SK-N-SH treated with all-trans-retinoic acid at 6 μM for 48 hours (cell line): ENCODE measurements around the gene DAB2.

Experiments
- BACH2 ChIP-seq: fragments of 250-450 bp; sonication (Bioruptor Pico); IDR thresholded peaks from 2 replicates; pipeline ENCODE4 v1.9.0; 2021; ENCODE audit warnings: mild to moderate bottlenecking, borderline replicate concordance
- CREB5 ChIP-seq: fragments of 250-450 bp; sonication (Bioruptor Pico); IDR thresholded peaks from 2 replicates; pipeline ENCODE4 v1.5.1; 2020; ENCODE audit warnings: low read depth, mild to moderate bottlenecking, moderate library complexity
- CSDC2 ChIP-seq: fragments of 250-450 bp; sonication (Bioruptor Pico); IDR thresholded peaks from 2 replicates; pipeline ENCODE4 v1.5.0; 2020; ENCODE audit warnings: mild to moderate bottlenecking, moderate library complexity
- ISL1 ChIP-seq: fragments of 250-450 bp; sonication (Bioruptor Pico); IDR thresholded peaks from 2 replicates; pipeline ENCODE4 v2.1.2; 2022; ENCODE audit warnings: mild to moderate bottlenecking, moderate library complexity
- PATZ1 ChIP-seq: fragments of 250-450 bp; sonication (Bioruptor Pico); IDR thresholded peaks from 2 replicates; pipeline ENCODE4 v1.8.0; 2020; ENCODE audit warnings: mild to moderate bottlenecking, moderate library complexity, borderline replicate concordance
- PPARA ChIP-seq: fragments of 250-450 bp; sonication (Bioruptor Pico); IDR thresholded peaks from 2 replicates; pipeline ENCODE4 v1.5.0; 2020; ENCODE audit warnings: mild to moderate bottlenecking, borderline replicate concordance
- RARB ChIP-seq: fragments of 250-450 bp; sonication (Bioruptor Pico); IDR thresholded peaks from 2 replicates; pipeline ENCODE4 v1.8.0; 2021; ENCODE audit warnings: mild to moderate bottlenecking, moderate library complexity
- TCF4 ChIP-seq: fragments of 250-450 bp; sonication (Bioruptor Pico); IDR thresholded peaks from 2 replicates; pipeline ENCODE4 v1.8.0; 2021; ENCODE audit warnings: mild to moderate bottlenecking, moderate library complexity, borderline replicate concordance
- TSHZ2 ChIP-seq: fragments of 250-450 bp; sonication (Bioruptor Pico); IDR thresholded peaks from 2 replicates; pipeline ENCODE4 v1.5.0; 2020; ENCODE audit warnings: mild to moderate bottlenecking, moderate library complexity
- ZFP3 ChIP-seq: fragments of 250-450 bp; sonication (Bioruptor Pico); IDR thresholded peaks from 2 replicates; pipeline ENCODE4 v1.5.0; 2020; ENCODE audit warnings: mild to moderate bottlenecking, moderate library complexity
- ZFP30 ChIP-seq: fragments of 450-650 bp; formaldehyde crosslinking; IDR thresholded peaks from 2 replicates; pipeline ENCODE4 v1.5.0; 2022; ENCODE audit warnings: mild to moderate bottlenecking, moderate library complexity
- ZNF70 ChIP-seq: fragments of 450-650 bp; formaldehyde crosslinking; IDR thresholded peaks from 2 replicates; pipeline ENCODE4 v1.5.0; 2020; ENCODE audit warnings: mild to moderate bottlenecking, moderate library complexity
- TF ChIP-seq, protein P1 (sequence below): fragments of 250-450 bp; sonication (Bioruptor Pico); IDR thresholded peaks from 2 replicates; pipeline ENCODE4 v1.8.0; 2021; ENCODE audit warnings: low read depth, mild to moderate bottlenecking, moderate library complexity, borderline replicate concordance

DNA sequence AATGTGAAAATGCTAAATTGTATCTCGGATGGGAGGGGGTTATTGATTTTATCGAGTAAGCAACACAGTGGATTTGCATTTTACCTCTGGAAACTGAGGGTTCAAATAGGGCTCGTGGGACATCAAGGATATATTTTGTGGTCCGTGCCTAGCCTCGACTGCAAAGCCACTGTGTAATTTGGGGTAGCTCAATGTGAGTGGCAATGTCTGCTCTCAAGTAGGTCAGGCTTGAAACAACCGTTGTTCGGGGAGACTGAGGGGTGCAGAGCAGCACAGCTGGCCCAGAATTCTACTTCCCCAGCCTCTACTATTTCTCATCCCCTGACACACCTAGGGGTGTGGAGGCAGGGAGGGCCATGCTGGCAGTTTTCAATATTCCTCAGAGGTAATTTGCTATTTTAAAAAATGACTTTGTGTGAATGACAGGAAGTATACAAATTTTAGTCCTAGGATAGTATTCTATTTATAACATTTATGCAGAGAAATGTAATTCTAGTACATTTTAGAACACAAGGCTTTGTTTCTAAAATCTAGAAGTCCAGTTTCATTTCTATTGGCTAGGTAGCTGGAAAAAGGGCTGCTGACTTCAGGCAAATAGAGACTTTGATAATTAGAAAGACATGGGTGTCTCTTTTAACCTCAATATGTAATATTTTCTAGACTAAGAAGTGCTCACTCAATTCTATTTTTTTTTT, 1.4 kb upstream of the DAB2 start:
- TF ChIP-seq ZFP30 (no peak), BACH2 (CRISPR knock-in tag) (no peak), TCF4 (CRISPR knock-in tag) (no peak), ZFP3 (CRISPR knock-in tag) (no peak), CSDC2 (CRISPR knock-in tag) (no peak), CREB5 (CRISPR knock-in tag) (no peak), ISL1 (CRISPR knock-in tag) (no peak), TSHZ2 (CRISPR knock-in tag) (no peak), RARB (CRISPR knock-in tag) (no peak), PATZ1 (no peak), ZNF70 (CRISPR knock-in tag) (no peak), PPARA (CRISPR knock-in tag) (no peak)
- TF ChIP-seq, protein P1, sequence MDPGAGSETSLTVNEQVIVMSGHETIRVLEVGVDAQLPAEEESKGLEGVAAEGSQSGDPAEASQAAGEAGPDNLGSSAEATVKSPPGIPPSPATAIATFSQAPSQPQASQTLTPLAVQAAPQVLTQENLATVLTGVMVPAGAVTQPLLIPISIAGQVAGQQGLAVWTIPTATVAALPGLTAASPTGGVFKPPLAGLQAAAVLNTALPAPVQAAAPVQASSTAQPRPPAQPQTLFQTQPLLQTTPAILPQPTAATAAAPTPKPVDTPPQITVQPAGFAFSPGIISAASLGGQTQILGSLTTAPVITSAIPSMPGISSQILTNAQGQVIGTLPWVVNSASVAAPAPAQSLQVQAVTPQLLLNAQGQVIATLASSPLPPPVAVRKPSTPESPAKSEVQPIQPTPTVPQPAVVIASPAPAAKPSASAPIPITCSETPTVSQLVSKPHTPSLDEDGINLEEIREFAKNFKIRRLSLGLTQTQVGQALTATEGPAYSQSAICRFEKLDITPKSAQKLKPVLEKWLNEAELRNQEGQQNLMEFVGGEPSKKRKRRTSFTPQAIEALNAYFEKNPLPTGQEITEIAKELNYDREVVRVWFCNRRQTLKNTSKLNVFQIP, result no peak
